ENCODE data around the gene RBPJL. TPM values are rescaled to one million over a fixed set of nuclear protein-coding genes. Genes with fewer than 3 reads are reported as not detected.
A peak's percentile ranks its signal among the peaks of the same experiment; 100 is the strongest.

Gene RBPJL
- total and polyA plus RNA-seq, 2 of the 8 experiments (the other 6 are each of a cell fraction or from before 2014, with no cell fraction given), result 0.67 to 1.3 TPM

GRCh38 chr20:45329497-45330319, 23.1 kb downstream of the RBPJL start:
- Histone ChIP-seq H3K4me2 (ENCODE audit: insufficient read depth in 1 of 2, low read depth in 2 of 2, low read length in 2 of 2) (no peak overlapping the region), H3K4me3 (ENCODE audit: extremely low read depth in 1 of 4, insufficient read depth in 2 of 4, low read depth in 3 of 4, low read length in 4 of 4) (no peak overlapping the region), H3K23ac (ENCODE audit: insufficient read length) (no peak overlapping the region), H4K91ac (replicated peaks; ENCODE audit: insufficient read length, low read length) (no peak overlapping the region), H2BK120ac (replicated peaks; ENCODE audit: low read depth, low read length) (no peak overlapping the region), H3K14ac (ENCODE audit: insufficient read length) (no peak overlapping the region), H3K79me1 (ENCODE audit: low read depth, low read length) (no peaks in the 10 kb centered on the region), H3K27me3 (replicated peaks in 1 of 4; ENCODE audit: control insufficient read depth in 3 of 4, extremely low read depth in 1 of 4, insufficient read depth in 3 of 4, low read length in 3 of 4) (no peaks in the 10 kb centered on the region), H3K18ac (ENCODE audit: extremely low read depth, low read length) (no peak overlapping the region), H3K79me2 (ENCODE audit: control insufficient read depth in 1 of 2, insufficient read depth in 2 of 2, low read length in 2 of 2) (0 out of 4 replicates have a peak, but pooled peaks cover 0 to under 1% of the 10 kb centered on the region in 2 experiments), H2BK12ac (ENCODE audit: low read depth, low read length) (no peak overlapping the region), H4K20me1 (replicated peaks in 1 of 2; ENCODE audit: control insufficient read depth in 1 of 2, insufficient read depth in 2 of 2, low read length in 2 of 2) (peaks cover 1 to 4% of the 10 kb centered on the region in 2 experiments), H4K8ac (ENCODE audit: extremely low read depth, insufficient read depth, low read length) (no peak overlapping the region), H3K4ac (replicated peaks; ENCODE audit: insufficient read length, low read depth, low read length) (no peak overlapping the region), H3K56ac (replicated peaks; ENCODE audit: insufficient read length, low read depth, low read length) (no peak overlapping the region), H3K4me1 (replicated peaks in 1 of 4; ENCODE audit: control insufficient read depth in 3 of 4, insufficient read depth in 4 of 4, low read length in 3 of 4) (no peaks in the 10 kb centered on the region; a peak in 1 of 7 replicates), H3K27ac (ENCODE audit: low read depth, low read length) (no peak overlapping the region), H3K36me3 (ENCODE audit: control insufficient read depth in 2 of 4, insufficient read depth in 4 of 4, low read length in 3 of 4) (peaks cover 8 to 51% (median 36%) of the 10 kb centered on the region in 4 experiments), H2AK5ac (ENCODE audit: low read depth, low read length) (no peak overlapping the region), H3K9me3 (ENCODE audit: insufficient read depth in 2 of 2, low read depth in 1 of 2, low read length in 1 of 2) (no peaks in the 10 kb centered on the region), H3K23me2 (ENCODE audit: low read depth, low read length) (no peaks in the 10 kb centered on the region), H2AFZ (ENCODE audit: low read length) (no peak overlapping the region), H4K5ac (ENCODE audit: insufficient read length, low read depth, low read length) (no peak overlapping the region), H3K9ac (replicated peaks in 1 of 4; ENCODE audit: extremely low read depth in 1 of 4, low read depth in 3 of 4, low read length in 3 of 4) (no peak overlapping the region), H2BK5ac (ENCODE audit: low read depth, low read length) (no peak overlapping the region), H2BK15ac (ENCODE audit: low read length) (no peak overlapping the region), H2BK20ac (ENCODE audit: low read length) (no peak overlapping the region)
- POLR2A ChIA-PET (ENCODE audit: partially characterized antibody), result no interaction called here
- no peak for FAIRE-seq
- no peak for DNase-seq (ENCODE audit: low read depth in 1 of 2, low spot score in 2 of 2)
- CTCF ChIA-PET (ENCODE audit: partially characterized antibody), result interaction anchor here (0.9 to 2.1 kb wide), 7 partner anchors 11 to 107 kb away, joined by 3 to 10 read pairs (median 3); no protein-coding TSS in a partner anchor
- WGBS, 2 experiments (ENCODE audit: extremely low coverage in 1 of 2, insufficient coverage in 1 of 2, insufficient read length in 1 of 2, insufficient replicate concordance in 2 of 2, low coverage in 1 of 2, low lambda C conversion rate in 2 of 2, missing lambda C conversion rate in 1 of 2), result 90% methylated on average over 7 of the region's 7 CpGs; no CpG with 5 or more reads in 1 of the 2 experiments
- peak; percentile 62; the same call in 1 of the 2 replicates for TF ChIP-seq KDM1A (IDR thresholded peaks at IDR 0.05; ENCODE audit: borderline replicate concordance, low read length)
- TF ChIP-seq MAX (IDR thresholded peaks at IDR 0.05), result no peak
- no peak for TF ChIP-seq SP1 (IDR thresholded peaks at IDR 0.05; ENCODE audit: low read depth, low read length)
